Measurements from ENCODE around the gene CDH4. TPM values are rescaled to one million over a fixed set of nuclear protein-coding genes. Genes with fewer than 3 reads are reported as not detected.

The CDH4 gene
- total RNA-seq, 1 experiment from 2014 or later = not detected

GRCh38 chr20:61349447-61350165, 97.5 kb downstream of the CDH4 start:
- Histone ChIP-seq H3K9me3 (ENCODE audit: insufficient read depth, low read depth) (no peaks in the 10 kb centered on the region), H3K27me3 (ENCODE audit: insufficient read depth, low read depth) (peaks cover 84% of the 10 kb centered on the region), H2AFZ (no peak overlapping the region), H3K4me1 (replicated peaks; ENCODE audit: insufficient read depth) (no peaks in the 10 kb centered on the region), H3K36me3 (ENCODE audit: low read depth) (no peaks in the 10 kb centered on the region), H3K9me2 (ENCODE audit: insufficient read depth) (no peaks in the 10 kb centered on the region), H3K4me2 (no peak overlapping the region), H3K4me3 (no peak overlapping the region), H3K27ac (no peak overlapping the region), H3F3A (ENCODE audit: insufficient read depth, low read depth) (no peaks in the 10 kb centered on the region), H4K20me1 (ENCODE audit: insufficient read depth) (0 out of 2 replicates have a peak, but pooled peaks cover 10% of the 10 kb centered on the region), H3K79me2 (ENCODE audit: low read depth) (no peaks in the 10 kb centered on the region)
- BruUV-seq (replicated peaks) = no TSS peak
- ChIA-PET POLR2A (ENCODE audit: unreplicated experiment) (no interaction called here), CTCF (no interaction called here)
- no peak for DNase-seq
- TF ChIP-seq CTCF (conservative IDR thresholded peaks at IDR 0.05) (no peak), EZH2 (IDR thresholded peaks at IDR 0.05; ENCODE audit: low read depth) (no peak)
- intact Hi-C loops (cut with micrococcal nuclease; ENCODE audit: unreplicated experiment) = no loop called here

- Histone ChIP-seq H3K27me3 (ENCODE audit: insufficient read depth, low read depth) (peaks cover 84% of the 10 kb centered on the region), H3K79me2 (ENCODE audit: low read depth) (no peaks in the 10 kb centered on the region), H3K36me3 (ENCODE audit: low read depth) (no peaks in the 10 kb centered on the region), H3K4me1 (replicated peaks; ENCODE audit: insufficient read depth) (no peaks in the 10 kb centered on the region), H3K9me3 (ENCODE audit: insufficient read depth, low read depth) (no peaks in the 10 kb centered on the region), H3F3A (ENCODE audit: insufficient read depth, low read depth) (no peaks in the 10 kb centered on the region), H3K27ac (no peak overlapping the region), H3K4me2 (no peak overlapping the region), H3K9me2 (ENCODE audit: insufficient read depth) (no peaks in the 10 kb centered on the region), H3K4me3 (no peak overlapping the region), H4K20me1 (ENCODE audit: insufficient read depth) (0 out of 2 replicates have a peak, but pooled peaks cover 10% of the 10 kb centered on the region), H2AFZ (no peak overlapping the region)
- TF ChIP-seq EZH2 (IDR thresholded peaks at IDR 0.05; ENCODE audit: low read depth) (no peak), CTCF (conservative IDR thresholded peaks at IDR 0.05) (no peak)
- POLR2A ChIA-PET (ENCODE audit: unreplicated experiment) = no interaction called here
- DNase-seq = no peak
- BruUV-seq (replicated peaks) = no TSS peak
- intact Hi-C loops (cut with micrococcal nuclease; ENCODE audit: unreplicated experiment) = no loop called here
- CTCF ChIA-PET = no interaction called here
These were observed 98.6 kb downstream of the CDH4 start for GRCh38 chr20:61350500-61351250.

GRCh38 chr20:61352346-61353260, 100.5 kb downstream of the CDH4 start:
- no peak for DNase-seq
- H3K9me3 ChIP-seq (ENCODE audit: insufficient read depth, low read depth) = no peaks in the 10 kb centered on the region
- no peak for TF ChIP-seq EZH2 (IDR thresholded peaks at IDR 0.05; ENCODE audit: low read depth)
- TF ChIP-seq CTCF (conservative IDR thresholded peaks at IDR 0.05) = no peak
- intact Hi-C loops (cut with micrococcal nuclease; ENCODE audit: unreplicated experiment) = no loop called here
- H2AFZ ChIP-seq = no peak overlapping the region
- H4K20me1 ChIP-seq (ENCODE audit: insufficient read depth) = 0 out of 2 replicates have a peak, but pooled peaks cover 10% of the 10 kb centered on the region
- ChIA-PET CTCF (no interaction called here), POLR2A (ENCODE audit: unreplicated experiment) (no interaction called here)
- no peaks in the 10 kb centered on the region for H3F3A ChIP-seq (ENCODE audit: insufficient read depth, low read depth)
- H3K36me3 ChIP-seq (ENCODE audit: low read depth) = no peaks in the 10 kb centered on the region
- H3K9me2 ChIP-seq (ENCODE audit: insufficient read depth) = no peaks in the 10 kb centered on the region
- H3K79me2 ChIP-seq (ENCODE audit: low read depth) = no peaks in the 10 kb centered on the region
- no peak overlapping the region for H3K4me3 ChIP-seq
- no peak overlapping the region for H3K4me2 ChIP-seq
- H3K27me3 ChIP-seq (ENCODE audit: insufficient read depth, low read depth) = peaks cover 81% of the 10 kb centered on the region
- H3K4me1 ChIP-seq (replicated peaks; ENCODE audit: insufficient read depth) = no peaks in the 10 kb centered on the region
- no peak overlapping the region for H3K27ac ChIP-seq
- no TSS peak for BruUV-seq (replicated peaks)
